ENCODE measurements around the gene NAALADL2.

The NAALADL2 gene

GRCh38 chr3:175477651-175478224, 618.6 kb downstream of the NAALADL2 start:
- Histone ChIP-seq H3K23ac (ENCODE audit: low read length) (no peak overlapping the region), H3K36me3 (ENCODE audit: control insufficient read depth in 1 of 2, insufficient read depth in 2 of 2, low read length in 2 of 2) (no peaks in the 10 kb centered on the region), H2AK5ac (ENCODE audit: low read length) (no peak overlapping the region), H3K4ac (ENCODE audit: low read depth, low read length) (no peak overlapping the region), H4K8ac (ENCODE audit: low read depth, low read length) (no peak overlapping the region), H3K4me3 (ENCODE audit: low read depth, low read length) (no peak overlapping the region), H3K9me3 (ENCODE audit: insufficient read depth, low read depth, low read length) (no peaks in the 10 kb centered on the region), H3K27me3 (ENCODE audit: insufficient read depth, low read length) (no peaks in the 10 kb centered on the region), H3K9ac (ENCODE audit: low read length) (no peak overlapping the region), H2BK120ac (ENCODE audit: insufficient read depth, low read length, poor library complexity) (no peak overlapping the region), H4K12ac (ENCODE audit: low read depth, low read length) (no peak overlapping the region), H3K79me1 (ENCODE audit: low read length) (no peaks in the 10 kb centered on the region), H3K27ac (ENCODE audit: low read depth, low read length) (no peak overlapping the region), H3K79me2 (ENCODE audit: control insufficient read depth, insufficient read depth, low read length, poor library complexity) (no peaks in the 10 kb centered on the region), H4K91ac (ENCODE audit: low read depth, low read length) (no peak overlapping the region), H2BK5ac (ENCODE audit: low read depth, low read length, poor library complexity) (no peak overlapping the region), H3K4me2 (ENCODE audit: low read length) (no peak overlapping the region), H3K4me1 (ENCODE audit: control insufficient read depth in 1 of 2, insufficient read depth in 2 of 2, low read length in 2 of 2) (no peaks in the 10 kb centered on the region), H2BK12ac (ENCODE audit: low read length) (no peak overlapping the region), H3K14ac (ENCODE audit: low read length) (no peak overlapping the region), H3K18ac (ENCODE audit: low read length) (no peak overlapping the region), H2AFZ (ENCODE audit: insufficient read depth, low read length, poor library complexity) (no peak overlapping the region)
- WGBS (ENCODE audit: extremely low coverage, insufficient coverage, insufficient read length), result no CpG with 5 or more reads among the region's 2 CpGs
- DNase-seq, result no peak

DNA sequence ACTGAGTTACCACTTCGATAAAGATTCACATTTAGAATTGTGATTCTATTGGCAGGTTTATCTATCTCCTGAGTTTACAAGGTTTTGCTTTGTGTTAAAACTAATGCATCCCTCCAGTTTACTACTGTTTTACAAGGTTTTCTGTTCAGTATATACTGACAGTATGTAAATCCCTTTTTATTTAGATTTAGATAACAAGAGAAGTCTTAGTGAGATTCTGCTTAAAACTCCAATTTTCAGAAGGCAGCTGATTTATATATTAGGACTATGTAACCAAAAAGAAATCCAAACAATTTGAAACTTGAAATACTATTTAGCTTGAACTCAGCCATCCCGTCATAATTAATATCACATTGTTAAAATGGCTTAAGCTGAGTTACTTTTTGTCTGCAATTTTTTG, 619.2 kb downstream of the NAALADL2 start:
- Histone ChIP-seq H2BK12ac (ENCODE audit: low read length) (no peak overlapping the region), H3K4me3 (ENCODE audit: low read depth, low read length) (no peak overlapping the region), H3K79me1 (ENCODE audit: low read length) (no peaks in the 10 kb centered on the region), H4K8ac (ENCODE audit: low read depth, low read length) (no peak overlapping the region), H2BK120ac (ENCODE audit: insufficient read depth, low read length, poor library complexity) (no peak overlapping the region), H3K27me3 (ENCODE audit: insufficient read depth, low read length) (no peaks in the 10 kb centered on the region), H3K36me3 (ENCODE audit: control insufficient read depth in 1 of 2, insufficient read depth in 2 of 2, low read length in 2 of 2) (no peaks in the 10 kb centered on the region), H3K79me2 (ENCODE audit: control insufficient read depth, insufficient read depth, low read length, poor library complexity) (no peaks in the 10 kb centered on the region), H3K23ac (ENCODE audit: low read length) (no peak overlapping the region), H3K4ac (ENCODE audit: low read depth, low read length) (no peak overlapping the region), H3K27ac (ENCODE audit: low read depth, low read length) (no peak overlapping the region), H3K18ac (ENCODE audit: low read length) (no peak overlapping the region), H3K9ac (ENCODE audit: low read length) (no peak overlapping the region), H3K14ac (ENCODE audit: low read length) (no peak overlapping the region), H3K4me1 (ENCODE audit: control insufficient read depth in 1 of 2, insufficient read depth in 2 of 2, low read length in 2 of 2) (no peaks in the 10 kb centered on the region), H4K91ac (ENCODE audit: low read depth, low read length) (no peak overlapping the region), H3K4me2 (ENCODE audit: low read length) (no peak overlapping the region), H3K9me3 (ENCODE audit: insufficient read depth, low read depth, low read length) (no peaks in the 10 kb centered on the region), H2AFZ (ENCODE audit: insufficient read depth, low read length, poor library complexity) (no peak overlapping the region), H2AK5ac (ENCODE audit: low read length) (no peak overlapping the region), H2BK5ac (ENCODE audit: low read depth, low read length, poor library complexity) (no peak overlapping the region), H4K12ac (ENCODE audit: low read depth, low read length) (no peak overlapping the region)
- no CpG with 5 or more reads among the region's 2 CpGs for WGBS (ENCODE audit: extremely low coverage, insufficient coverage, insufficient read length)
- no peak for DNase-seq

- Histone ChIP-seq H3K79me1 (ENCODE audit: low read length) (no peaks in the 10 kb centered on the region), H2BK12ac (ENCODE audit: low read length) (no peak overlapping the region), H3K4me2 (ENCODE audit: low read length) (no peak overlapping the region), H3K9ac (ENCODE audit: low read length) (no peak overlapping the region), H3K27ac (ENCODE audit: low read depth, low read length) (no peak overlapping the region), H4K91ac (ENCODE audit: low read depth, low read length) (no peak overlapping the region), H3K36me3 (ENCODE audit: control insufficient read depth in 1 of 2, insufficient read depth in 2 of 2, low read length in 2 of 2) (no peaks in the 10 kb centered on the region), H3K27me3 (ENCODE audit: insufficient read depth, low read length) (no peaks in the 10 kb centered on the region), H3K4ac (ENCODE audit: low read depth, low read length) (no peak overlapping the region), H3K4me1 (ENCODE audit: control insufficient read depth in 1 of 2, insufficient read depth in 2 of 2, low read length in 2 of 2) (no peaks in the 10 kb centered on the region), H3K79me2 (ENCODE audit: control insufficient read depth, insufficient read depth, low read length, poor library complexity) (no peaks in the 10 kb centered on the region), H2AFZ (ENCODE audit: insufficient read depth, low read length, poor library complexity) (no peak overlapping the region), H3K4me3 (ENCODE audit: low read depth, low read length) (no peak overlapping the region), H3K18ac (ENCODE audit: low read length) (no peak overlapping the region), H3K14ac (ENCODE audit: low read length) (no peak overlapping the region), H2BK5ac (ENCODE audit: low read depth, low read length, poor library complexity) (no peak overlapping the region), H2BK120ac (ENCODE audit: insufficient read depth, low read length, poor library complexity) (no peak overlapping the region), H4K8ac (ENCODE audit: low read depth, low read length) (no peak overlapping the region), H2AK5ac (ENCODE audit: low read length) (no peak overlapping the region), H4K12ac (ENCODE audit: low read depth, low read length) (no peak overlapping the region), H3K23ac (ENCODE audit: low read length) (no peak overlapping the region), H3K9me3 (ENCODE audit: insufficient read depth, low read depth, low read length) (no peaks in the 10 kb centered on the region)
- no CpG with 5 or more reads among the region's 2 CpGs for WGBS (ENCODE audit: extremely low coverage, insufficient coverage, insufficient read length)
- DNase-seq, result no peak
Measured at GRCh38 chr3:175479175-175479574, 620.0 kb downstream of the NAALADL2 start.

DNA sequence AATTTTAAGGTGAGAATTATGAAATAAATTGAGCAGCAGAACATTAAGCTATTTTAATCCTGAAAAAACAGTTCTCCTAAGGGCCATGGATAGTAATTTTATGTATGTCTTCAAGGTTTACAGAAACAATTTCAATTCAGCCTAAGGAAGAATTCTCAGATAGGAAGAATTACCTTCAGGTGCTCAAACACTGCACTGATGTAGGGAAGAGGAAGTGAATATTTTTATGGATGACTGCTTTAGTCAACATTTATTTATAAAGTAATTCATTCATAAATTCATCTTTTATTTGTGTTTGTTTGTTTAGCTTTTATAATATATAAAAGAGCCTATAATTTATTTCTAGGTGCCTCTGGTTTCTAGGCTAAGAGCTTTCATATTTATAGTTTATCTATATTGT, 620.7 kb downstream of the NAALADL2 start:
- H2AFZ ChIP-seq (ENCODE audit: insufficient read depth, low read length, poor library complexity), result no peak overlapping the region
- no peak overlapping the region for H2BK12ac ChIP-seq (ENCODE audit: low read length)
- H3K4me2 ChIP-seq (ENCODE audit: low read length), result no peak overlapping the region
- no peak for DNase-seq
- no peak overlapping the region for H2AK5ac ChIP-seq (ENCODE audit: low read length)
- no peaks in the 10 kb centered on the region for H3K27me3 ChIP-seq (ENCODE audit: insufficient read depth, low read length)
- no peak overlapping the region for H2BK5ac ChIP-seq (ENCODE audit: low read depth, low read length, poor library complexity)
- H2BK120ac ChIP-seq (ENCODE audit: insufficient read depth, low read length, poor library complexity), result no peak overlapping the region
- H3K79me1 ChIP-seq (ENCODE audit: low read length), result no peaks in the 10 kb centered on the region
- H3K4me1 ChIP-seq (ENCODE audit: control insufficient read depth in 1 of 2, insufficient read depth in 2 of 2, low read length in 2 of 2), result no peaks in the 10 kb centered on the region
- H4K12ac ChIP-seq (ENCODE audit: low read depth, low read length), result no peak overlapping the region
- no peaks in the 10 kb centered on the region for H3K9me3 ChIP-seq (ENCODE audit: insufficient read depth, low read depth, low read length)
- no peaks in the 10 kb centered on the region for H3K79me2 ChIP-seq (ENCODE audit: control insufficient read depth, insufficient read depth, low read length, poor library complexity)
- H3K36me3 ChIP-seq (ENCODE audit: control insufficient read depth in 1 of 2, insufficient read depth in 2 of 2, low read length in 2 of 2), result no peaks in the 10 kb centered on the region
- no peak overlapping the region for H3K23ac ChIP-seq (ENCODE audit: low read length)
- H3K18ac ChIP-seq (ENCODE audit: low read length), result no peak overlapping the region
- no peak overlapping the region for H3K4ac ChIP-seq (ENCODE audit: low read depth, low read length)
- H4K8ac ChIP-seq (ENCODE audit: low read depth, low read length), result no peak overlapping the region
- no peak overlapping the region for H4K91ac ChIP-seq (ENCODE audit: low read depth, low read length)
- H3K14ac ChIP-seq (ENCODE audit: low read length), result no peak overlapping the region
- no peak overlapping the region for H3K9ac ChIP-seq (ENCODE audit: low read length)
- no peak overlapping the region for H3K27ac ChIP-seq (ENCODE audit: low read depth, low read length)
- no peak overlapping the region for H3K4me3 ChIP-seq (ENCODE audit: low read depth, low read length)

All from trophoblast cell (in vitro differentiated cells and primary cell).